Fibroblast of the aortic adventitia (primary cell): Measurements from ENCODE around the gene KCNQ5. TPM values are rescaled to one million over a fixed set of nuclear protein-coding genes. Genes with fewer than 3 reads are reported as not detected.

ENCODE experiments used
- DNase-seq: peaks from one replicate; pipeline ENCODE4 v3.0.0-alpha.2; 2010; ENCODE audit warnings: low read depth
- H3K4me3 ChIP-seq: 2 replicates; pipeline ENCODE4 v1.5.1; 2011; ENCODE audit warnings: low read depth, mild to moderate bottlenecking, control low read depth, low read length, moderate library complexity
- total RNA-seq: library from RNA; depleted of rRNA; stranded (reverse); fragments of >200 nt; gene quantifications from 2 replicates; pipeline ENCODE4 v1.2.3, GENCODE V29; 2012; ENCODE audit warnings: low replicate concordance
- TF ChIP-seq, protein P1 (sequence below): IDR thresholded peaks from 2 replicates; pipeline ENCODE4 v1.5.1; 2011; ENCODE audit warnings: mild to moderate bottlenecking, low read length, control low read depth, inconsistent platforms; ENCODE audit not compliant: insufficient read depth

The KCNQ5 gene
- total RNA-seq, 1 donor, result 9.4 TPM

DNA sequence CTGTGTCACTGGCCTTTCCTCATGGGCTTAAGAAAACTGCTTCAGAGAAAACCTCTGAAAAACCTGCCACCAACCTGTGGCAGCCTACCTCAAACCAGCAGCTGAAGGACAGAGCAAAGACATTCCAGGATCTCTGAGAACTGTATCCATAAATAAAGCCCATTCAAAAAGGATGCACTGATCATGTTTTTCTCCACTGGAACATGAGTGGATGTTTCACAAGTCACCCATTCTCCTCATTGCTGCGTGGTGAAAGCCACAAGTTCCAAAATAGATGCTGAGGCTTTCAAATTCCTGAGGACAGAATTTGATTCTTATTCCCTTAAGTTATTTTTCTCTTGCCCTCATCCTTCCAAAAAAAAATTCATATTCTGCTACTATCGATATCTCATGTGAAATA is 322.8 kb downstream of the KCNQ5 start:
- H3K4me3 ChIP-seq, result no peak overlapping the region
- DNase-seq, result no peak
- TF ChIP-seq, protein P1, sequence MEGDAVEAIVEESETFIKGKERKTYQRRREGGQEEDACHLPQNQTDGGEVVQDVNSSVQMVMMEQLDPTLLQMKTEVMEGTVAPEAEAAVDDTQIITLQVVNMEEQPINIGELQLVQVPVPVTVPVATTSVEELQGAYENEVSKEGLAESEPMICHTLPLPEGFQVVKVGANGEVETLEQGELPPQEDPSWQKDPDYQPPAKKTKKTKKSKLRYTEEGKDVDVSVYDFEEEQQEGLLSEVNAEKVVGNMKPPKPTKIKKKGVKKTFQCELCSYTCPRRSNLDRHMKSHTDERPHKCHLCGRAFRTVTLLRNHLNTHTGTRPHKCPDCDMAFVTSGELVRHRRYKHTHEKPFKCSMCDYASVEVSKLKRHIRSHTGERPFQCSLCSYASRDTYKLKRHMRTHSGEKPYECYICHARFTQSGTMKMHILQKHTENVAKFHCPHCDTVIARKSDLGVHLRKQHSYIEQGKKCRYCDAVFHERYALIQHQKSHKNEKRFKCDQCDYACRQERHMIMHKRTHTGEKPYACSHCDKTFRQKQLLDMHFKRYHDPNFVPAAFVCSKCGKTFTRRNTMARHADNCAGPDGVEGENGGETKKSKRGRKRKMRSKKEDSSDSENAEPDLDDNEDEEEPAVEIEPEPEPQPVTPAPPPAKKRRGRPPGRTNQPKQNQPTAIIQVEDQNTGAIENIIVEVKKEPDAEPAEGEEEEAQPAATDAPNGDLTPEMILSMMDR, result no peak

DNA sequence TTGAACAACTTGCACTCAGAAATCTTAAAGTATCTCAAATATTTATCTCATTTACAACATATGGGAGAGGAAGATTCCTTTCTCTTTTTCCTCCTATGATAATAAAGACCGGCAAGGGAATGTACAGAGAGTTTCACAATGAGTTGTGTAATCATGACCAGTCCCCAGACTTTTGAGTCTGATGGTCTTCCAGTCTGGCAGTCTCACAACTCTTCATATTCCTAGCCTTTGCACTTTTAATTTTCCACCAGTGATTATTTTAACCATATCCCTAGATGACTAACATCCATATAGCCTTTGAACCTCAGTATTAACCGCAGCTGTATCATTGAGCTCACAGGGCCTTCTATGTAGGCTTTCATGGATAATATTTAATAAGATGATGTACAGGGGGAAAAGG is 324.9 kb downstream of the KCNQ5 start:
- TF ChIP-seq, protein P1, result no peak
- peak; percentile 51 for DNase-seq
- no peak overlapping the region for H3K4me3 ChIP-seq

DNA sequence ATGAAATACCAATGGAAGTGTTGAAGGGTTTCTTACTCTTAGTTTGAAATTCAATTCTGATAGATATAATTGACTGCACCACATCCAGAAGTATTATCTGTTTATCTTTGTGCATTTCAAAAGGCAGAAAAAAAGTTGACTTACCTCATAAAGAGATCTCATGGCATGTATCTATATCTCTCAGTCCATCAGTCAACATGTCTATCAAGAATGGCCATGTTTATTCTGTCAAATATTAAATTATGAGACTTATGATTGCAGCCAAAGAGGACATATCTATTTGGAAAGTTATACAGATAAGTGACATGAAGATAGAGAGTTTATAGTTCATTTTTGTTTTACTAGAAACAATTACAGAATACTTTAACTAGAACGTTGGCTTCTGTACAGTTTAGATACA is 325.7 kb downstream of the KCNQ5 start:
- TF ChIP-seq, protein P1, result no peak
- H3K4me3 ChIP-seq, result no peak overlapping the region
- DNase-seq, result no peak

DNA sequence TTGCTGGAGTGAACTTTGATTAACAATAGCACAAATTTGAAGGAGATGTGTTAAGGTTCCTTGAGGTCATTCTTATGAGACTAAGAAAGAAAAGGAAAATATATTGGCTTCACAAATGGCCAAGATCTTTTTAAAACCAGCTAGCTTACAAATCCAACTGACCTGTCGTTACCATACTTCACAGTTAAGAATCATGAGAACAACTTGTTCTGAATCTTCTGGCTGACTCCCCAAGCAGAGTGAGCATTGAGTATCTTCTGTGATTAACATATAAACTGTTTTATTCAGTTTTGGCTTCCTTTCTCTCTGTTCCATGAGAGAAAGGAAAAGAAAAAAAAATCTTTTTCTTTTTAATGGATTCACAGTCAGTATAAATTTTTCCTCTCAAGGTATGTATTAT is 326.3 kb downstream of the KCNQ5 start:
- H3K4me3 ChIP-seq, result no peak overlapping the region
- TF ChIP-seq, protein P1, result no peak
- no peak for DNase-seq

DNA sequence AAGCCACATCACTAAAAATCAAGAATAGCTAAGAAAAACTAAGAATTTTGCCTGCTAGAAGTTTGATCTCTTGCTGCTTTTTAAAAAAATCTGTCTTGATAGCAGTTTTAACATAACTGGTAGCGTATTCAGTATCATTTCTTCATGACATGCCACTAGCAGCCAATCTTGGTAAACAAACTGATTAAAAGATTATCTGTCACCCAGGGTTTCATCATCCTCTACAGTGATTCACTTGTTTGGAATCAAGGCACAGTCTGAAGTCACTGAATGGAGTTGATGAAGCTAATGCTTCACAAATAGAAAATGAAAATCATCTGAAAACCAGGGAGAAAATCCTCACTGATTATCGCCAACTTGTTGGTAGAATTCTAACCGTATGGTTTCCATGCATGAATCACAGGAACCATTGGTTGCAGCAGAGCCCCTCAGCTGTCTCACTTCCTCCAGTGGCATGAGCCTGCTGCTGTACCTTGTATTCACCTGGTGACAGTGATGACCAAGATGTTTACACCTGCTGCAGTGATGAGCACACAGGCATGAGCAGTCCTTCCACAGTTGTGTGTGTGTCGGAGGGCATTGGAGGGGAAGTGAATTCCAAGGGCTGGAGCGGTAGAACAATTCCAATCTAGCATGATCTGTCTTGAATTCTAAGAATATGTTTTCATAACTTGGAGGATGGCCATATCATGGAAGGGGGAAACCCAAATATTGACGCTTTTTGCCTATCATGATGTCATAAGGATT is 328.4 kb downstream of the KCNQ5 start:
- peak; percentile 77 for DNase-seq
- TF ChIP-seq, protein P1, result no peak
- no peak overlapping the region for H3K4me3 ChIP-seq

DNA sequence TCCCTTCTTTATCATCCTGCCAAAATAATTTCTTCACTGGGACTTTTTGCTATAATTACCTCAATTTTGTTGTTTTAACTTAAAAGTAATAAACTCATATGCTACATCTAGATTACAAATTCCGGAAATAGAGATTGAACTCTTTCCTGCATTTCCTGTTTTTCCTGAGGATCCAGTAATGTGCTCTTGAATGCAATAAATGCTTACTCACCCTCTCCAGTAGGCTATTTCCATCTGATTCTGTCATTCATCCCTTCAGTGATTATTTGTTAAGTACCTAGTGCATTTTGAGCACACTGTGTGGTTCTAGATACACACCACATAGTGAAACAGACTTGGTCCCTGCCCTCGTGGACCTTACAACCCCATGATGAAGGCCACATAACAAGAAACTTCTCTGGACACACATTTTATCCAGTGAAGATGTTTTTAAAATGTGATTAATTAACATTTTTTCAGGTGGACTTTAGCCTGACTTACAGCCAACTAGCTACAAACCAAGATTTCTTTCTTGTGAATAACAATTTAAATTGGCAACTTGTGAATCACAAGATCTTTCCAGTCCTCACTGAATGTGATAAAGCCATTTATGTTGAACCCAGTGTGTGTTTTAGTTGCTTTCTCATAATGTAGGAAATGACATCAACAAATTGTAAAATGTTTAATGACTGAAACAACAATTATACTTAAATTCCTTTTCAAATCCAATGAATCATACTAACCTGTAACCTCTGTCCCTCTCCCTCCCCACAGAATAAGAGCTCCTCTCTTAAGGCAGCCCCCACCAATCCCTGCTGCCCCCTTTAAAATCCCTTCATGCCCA is 331.2 kb downstream of the KCNQ5 start:
- DNase-seq, result peak; percentile 22
- H3K4me3 ChIP-seq, result no peak overlapping the region
- TF ChIP-seq, protein P1, result no peak
